ENCODE data around the gene TNIK.

- TF ChIP-seq CTCF (IDR thresholded peaks at IDR 0.05) (no peak), GATA2 (CRISPR knock-in tag; IDR thresholded peaks at IDR 0.05) (no peak), RFX5 (IDR thresholded peaks at IDR 0.05; ENCODE audit: low read length) (no peak), RCOR1 (IDR thresholded peaks at IDR 0.05; ENCODE audit: low read length) (no peak), JUND (IDR thresholded peaks at IDR 0.05) (no peak), SMC3 (IDR thresholded peaks at IDR 0.05; ENCODE audit: low read depth, low read length) (no peak), NRF1 (IDR thresholded peaks at IDR 0.05; ENCODE audit: low read depth, low read length) (no peak), REST (IDR thresholded peaks at IDR 0.05; ENCODE audit: low read depth, low read length) (no peak)
These were observed 236.8 kb downstream of the TNIK start for GRCh38 chr3:171223396-171223795.
